Keratinocyte (primary cell): ENCODE results near the gene PRXL2A. TPM values are rescaled to one million over a fixed set of nuclear protein-coding genes. Genes with fewer than 3 reads are reported as not detected.

Experiments
- DNase-seq: peaks from one replicate; pipeline ENCODE4 v3.0.0-alpha.2; 2011; ENCODE audit warnings: low read depth, missing footprints, low spot score
- FAIRE-seq: peaks from 2 replicates; lab custom pipeline; 2011; peaks lifted over from hg19 to GRCh38; lab: Jason Lieb, UNC
- H2AFZ ChIP-seq: 2 replicates; pipeline ENCODE4 v1.6.0; 2012; ENCODE audit warnings: low read length, control low read depth, inconsistent platforms; ENCODE audit not compliant: control insufficient read depth
- H3K27ac ChIP-seq: 2 replicates; pipeline ENCODE4 v1.5.1; 2011; ENCODE audit warnings: low read length; ENCODE audit not compliant: control insufficient read depth, insufficient read depth
- H3K27me3 ChIP-seq: 3 replicates; pipeline ENCODE4 v1.6.0; 2011; ENCODE audit warnings: low read length; ENCODE audit not compliant: control insufficient read depth, insufficient read depth; ENCODE audit errors: extremely low read depth
- H3K36me3 ChIP-seq, 2 experiments: 2 replicates in 1 of 2; 3 replicates in 1 of 2; pipeline ENCODE4 v1.5.1; 2011; ENCODE audit warnings: low read length in 2 of 2, mild to moderate bottlenecking in 1 of 2; ENCODE audit not compliant: control insufficient read depth in 2 of 2, insufficient read depth in 2 of 2; ENCODE audit errors: extremely low read depth in 1 of 2
- H3K4me1 ChIP-seq: 3 replicates; pipeline ENCODE4 v1.5.1; 2011; ENCODE audit warnings: low read length; ENCODE audit not compliant: control insufficient read depth, insufficient read depth; ENCODE audit errors: extremely low read depth
- H3K4me2 ChIP-seq: 3 replicates; pipeline ENCODE4 v1.6.0; 2011; ENCODE audit warnings: low read depth, low read length; ENCODE audit not compliant: control insufficient read depth, insufficient read depth; ENCODE audit errors: extremely low read depth
- H3K4me3 ChIP-seq, 3 experiments: fragments of 200-600 bp in 1 of 3; sonication (generic) in 1 of 3; 2 replicates in 2 of 3; 3 replicates in 1 of 3; pipeline ENCODE4 v1.5.1; 2011 to 2016; ENCODE audit warnings: low read length in 3 of 3, mild to moderate bottlenecking in 3 of 3, control low read depth in 2 of 3, inconsistent platforms in 1 of 3, low read depth in 1 of 3, mixed read lengths in 1 of 3, mixed run types in 1 of 3, moderate library complexity in 1 of 3; ENCODE audit not compliant: control insufficient read depth in 2 of 3, insufficient read depth in 2 of 3; ENCODE audit errors: extremely low read depth in 1 of 3
- H3K79me2 ChIP-seq: 2 replicates; pipeline ENCODE4 v1.6.0; 2012; ENCODE audit warnings: low read length; ENCODE audit not compliant: control insufficient read depth, insufficient read depth
- H3K9ac ChIP-seq: 3 replicates; pipeline ENCODE4 v1.6.0; 2011; ENCODE audit warnings: low read length; ENCODE audit not compliant: control insufficient read depth, insufficient read depth; ENCODE audit errors: extremely low read depth
- H3K9me1 ChIP-seq: 3 replicates; pipeline ENCODE4 v1.6.0; 2011; ENCODE audit warnings: low read length; ENCODE audit not compliant: control insufficient read depth, insufficient read depth; ENCODE audit errors: extremely low read depth
- H3K9me3 ChIP-seq: 2 replicates; pipeline ENCODE4 v1.5.1; 2012; ENCODE audit warnings: low read depth, low read length; ENCODE audit not compliant: control insufficient read depth
- H4K20me1 ChIP-seq: 3 replicates; pipeline ENCODE4 v1.6.0; 2011; ENCODE audit warnings: low read length; ENCODE audit not compliant: control insufficient read depth, insufficient read depth; ENCODE audit errors: extremely low read depth
- CTCF ChIP-seq, 3 experiments: IDR thresholded peaks in 1 of 3; conservative IDR thresholded peaks in 1 of 3; optimal IDR thresholded peaks in 1 of 3; 2 replicates in 2 of 3; 3 replicates in 1 of 3; pipeline versions ENCODE3 to v1.5.1; 2011; ENCODE audit warnings: low read length in 3 of 3, mild to moderate bottlenecking in 3 of 3, moderate library complexity in 2 of 3, control low read depth in 1 of 3, inconsistent platforms in 1 of 3; ENCODE audit not compliant: insufficient read depth in 2 of 3; ENCODE audit errors: extremely low read depth in 1 of 3
- EZH2 ChIP-seq: IDR thresholded peaks from one replicate; pipeline ENCODE4 v1.6.1; 2012; ENCODE audit warnings: inconsistent platforms, mild to moderate bottlenecking, low read length, moderate library complexity
- dilution Hi-C: fragments of 300-500 bp; cut with MboI; formaldehyde crosslinking; loops from one replicate; pipeline ENCODE4 v1.7.0; 2020; ENCODE audit warnings: low sequenced_read_pairs; ENCODE audit not compliant: extremely low pct_ligation_motif_present
- polyA plus RNA-seq, 5 experiments: library from polyadenylated mRNA; depleted of rRNA in 3 of 5; stranded (reverse) in 3 of 5; stranded (forward) in 1 of 5; unstranded in 1 of 5; fragments of >200 nt; gene quantifications; 1 replicate in 1 of 5; 2 replicates in 3 of 5; 3 replicates in 1 of 5; pipeline versions ENCODE4 v1.2.1 to v1.2.3, GENCODE V29; 2011 to 2012; ENCODE audit warnings: missing spikeins in 2 of 5, low read depth in 1 of 5, low replicate concordance in 1 of 5

Gene PRXL2A
- polyA plus RNA-seq, 1 donor (not counting 4 experiments of a cell fraction or from before 2014, with no cell fraction given): 71.6 TPM

GRCh38 chr10:80414142-80414895, 6.0 kb downstream of the PRXL2A start:
- Histone ChIP-seq H3K9me3 (no peaks in the 10 kb centered on the region), H3K9me1 (peaks cover 3% of the 10 kb centered on the region), H3K4me2 (peak overlapping the region; percentile 85), H3K36me3 (peaks cover 0 to 3% of the 10 kb centered on the region in 2 experiments), H2AFZ (peak overlapping the region; percentile 41), H4K20me1 (no peaks in the 10 kb centered on the region), H3K9ac (peak overlapping the region; percentile 46), H3K79me2 (peaks cover 8% of the 10 kb centered on the region), H3K4me3 (peak overlapping the region; percentile 32 to 64 (median 48)), H3K27ac (peak overlapping the region; percentile 32), H3K27me3 (no peaks in the 10 kb centered on the region), H3K4me1 (peaks cover 70% of the 10 kb centered on the region)
- no peak for FAIRE-seq
- no peak for DNase-seq
- dilution Hi-C loops: no loop called here
- TF ChIP-seq CTCF (optimal IDR thresholded peaks at IDR 0.05 in 1 of 3, IDR thresholded peaks at IDR 0.05 in 1 of 3, conservative IDR thresholded peaks at IDR 0.05 in 1 of 3; ENCODE audit: extremely low read depth in 1 of 3, insufficient read depth in 2 of 3, low read length in 3 of 3) (no peak), EZH2 (no peak)

GRCh38 chr10:80415734-80416478, 7.6 kb downstream of the PRXL2A start:
- Histone ChIP-seq H3K9ac (no peak overlapping the region), H3K9me3 (no peaks in the 10 kb centered on the region), H3K27me3 (no peaks in the 10 kb centered on the region), H2AFZ (no peak overlapping the region), H3K36me3 (peaks cover 2 to 3% of the 10 kb centered on the region in 2 experiments), H3K4me2 (peak overlapping the region; percentile 85), H3K4me1 (peaks cover 58% of the 10 kb centered on the region), H3K79me2 (peaks cover 8% of the 10 kb centered on the region), H3K9me1 (peaks cover 3% of the 10 kb centered on the region), H4K20me1 (no peaks in the 10 kb centered on the region), H3K27ac (no peak overlapping the region), H3K4me3 (no peak overlapping the region)
- dilution Hi-C loops: no loop called here
- no peak for DNase-seq
- FAIRE-seq: no peak
- TF ChIP-seq EZH2: no peak
- TF ChIP-seq CTCF (optimal IDR thresholded peaks at IDR 0.05 in 1 of 3, IDR thresholded peaks at IDR 0.05 in 1 of 3, conservative IDR thresholded peaks at IDR 0.05 in 1 of 3; ENCODE audit: extremely low read depth in 1 of 3, insufficient read depth in 2 of 3, low read length in 3 of 3): no peak
